DMS79 (cell line): Measurements from ENCODE around the gene GRK5.

Source experiments
- DNase-seq: peaks from one replicate; lab custom pipeline; 2025; lab: John Stamatoyannopoulos, UW

Gene GRK5

GRCh38 chr10:119406137-119406536 lies 198.8 kb downstream of the GRK5 start:
- DNase-seq: no peak

GRCh38 chr10:119406601-119407253 lies 199.4 kb downstream of the GRK5 start:
- no peak for DNase-seq

GRCh38 chr10:119407254-119407777 lies 199.9 kb downstream of the GRK5 start:
- no peak for DNase-seq

- DNase-seq: no peak
Observed at GRCh38 chr10:119408072-119408471, 200.7 kb downstream of the GRK5 start.

- DNase-seq: no peak
Observed at GRCh38 chr10:119408969-119409371, 201.6 kb downstream of the GRK5 start.

GRCh38 chr10:119409385-119409784 lies 202.0 kb downstream of the GRK5 start:
- no peak for DNase-seq

- DNase-seq: no peak
Observed at GRCh38 chr10:119409906-119410305, 202.5 kb downstream of the GRK5 start.

- no peak for DNase-seq
Observed at GRCh38 chr10:119410361-119411116, 203.2 kb downstream of the GRK5 start.

- peak; percentile 79 for DNase-seq
Observed at GRCh38 chr10:119412244-119413092, 205.1 kb downstream of the GRK5 start.

- no peak for DNase-seq
Observed at GRCh38 chr10:119413093-119413453, 205.7 kb downstream of the GRK5 start.

GRCh38 chr10:119413471-119414080 lies 206.2 kb downstream of the GRK5 start:
- no peak for DNase-seq

GRCh38 chr10:119414081-119414611 lies 206.8 kb downstream of the GRK5 start:
- DNase-seq: no peak

GRCh38 chr10:119415121-119415520 lies 207.8 kb downstream of the GRK5 start:
- DNase-seq: no peak

- no peak for DNase-seq
Observed at GRCh38 chr10:119415536-119416503, 208.4 kb downstream of the GRK5 start.

GRCh38 chr10:119416855-119417254 lies 209.5 kb downstream of the GRK5 start:
- DNase-seq: no peak

GRCh38 chr10:119417852-119418251 lies 210.5 kb downstream of the GRK5 start:
- DNase-seq: no peak

- DNase-seq: no peak
Observed at GRCh38 chr10:119418362-119418761, 211.0 kb downstream of the GRK5 start.

GRCh38 chr10:119419931-119420330 lies 212.6 kb downstream of the GRK5 start:
- DNase-seq: no peak

GRCh38 chr10:119420950-119421875 lies 213.8 kb downstream of the GRK5 start:
- DNase-seq: no peak
